Lung microvascular endothelial cell (primary cell): ENCODE data around the gene FOXP1. TPM values are rescaled to one million over a fixed set of nuclear protein-coding genes. Genes with fewer than 3 reads are reported as not detected.

ENCODE experiments used
- DNase-seq, 2 donors: peaks; one replicate each; pipeline versions ENCODE4 v3.0.0 to v3.0.0-alpha.2; 2010; ENCODE audit warnings: low read depth in 2 of 2
- total RNA-seq: library from RNA; depleted of rRNA; stranded (reverse); fragments of >200 nt; gene quantifications from 2 replicates; pipeline ENCODE4 v1.2.1, GENCODE V29; 2014

The FOXP1 gene
- total RNA-seq, 1 donor from 2014 or later = 75.2 TPM

- no peak for DNase-seq
Observed at GRCh38 chr3:71088742-71089141, 494.8 kb downstream of the FOXP1 start.

GRCh38 chr3:71088019-71088708 is 495.4 kb downstream of the FOXP1 start:
- no peak for DNase-seq

GRCh38 chr3:71087143-71088018 is 496.1 kb downstream of the FOXP1 start:
- peak in 1 of 2 donors; percentile 86 for DNase-seq

GRCh38 chr3:71086777-71087142 is 496.8 kb downstream of the FOXP1 start:
- DNase-seq = no peak

DNA sequence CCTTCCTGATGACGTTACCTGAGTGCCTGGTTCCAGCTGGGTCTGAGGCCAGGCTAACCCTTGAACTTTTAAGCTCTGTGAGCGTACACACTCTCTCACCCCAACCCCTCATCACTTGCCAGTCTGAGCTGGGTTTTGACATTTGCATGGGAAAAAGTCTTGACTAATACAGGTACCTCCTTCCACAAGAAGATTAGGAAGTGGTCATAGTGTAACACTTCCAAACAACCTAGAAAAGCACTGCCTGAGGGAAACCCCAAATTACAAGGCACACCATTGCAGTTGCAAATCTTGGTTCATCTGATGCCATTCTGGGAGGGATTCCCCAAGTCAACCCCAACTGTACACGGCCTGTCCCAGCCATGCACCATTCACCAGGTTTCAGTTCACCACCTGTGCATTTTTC is 499.8 kb downstream of the FOXP1 start:
- no peak for DNase-seq

DNA sequence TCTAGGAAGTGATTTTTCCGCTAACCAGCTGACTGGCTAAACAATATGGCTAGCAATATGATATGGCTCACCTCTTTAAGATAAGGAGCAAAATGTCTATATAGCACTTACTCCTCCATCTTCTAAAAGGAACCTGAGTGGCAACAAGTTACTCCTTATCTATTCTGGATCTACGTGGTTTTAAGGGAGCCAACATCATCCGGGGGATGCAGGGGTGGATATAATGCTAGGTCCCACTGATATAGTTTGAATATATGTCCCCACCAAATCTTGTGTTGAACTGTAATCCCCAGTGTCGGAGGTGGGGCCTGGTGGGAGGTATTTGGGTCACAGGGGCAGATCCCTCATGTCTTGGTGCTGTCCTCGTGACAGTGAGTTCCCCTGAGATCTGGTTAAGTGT is 500.7 kb downstream of the FOXP1 start:
- DNase-seq = no peak

GRCh38 chr3:71080517-71081083 is 502.9 kb downstream of the FOXP1 start:
- no peak for DNase-seq

DNA sequence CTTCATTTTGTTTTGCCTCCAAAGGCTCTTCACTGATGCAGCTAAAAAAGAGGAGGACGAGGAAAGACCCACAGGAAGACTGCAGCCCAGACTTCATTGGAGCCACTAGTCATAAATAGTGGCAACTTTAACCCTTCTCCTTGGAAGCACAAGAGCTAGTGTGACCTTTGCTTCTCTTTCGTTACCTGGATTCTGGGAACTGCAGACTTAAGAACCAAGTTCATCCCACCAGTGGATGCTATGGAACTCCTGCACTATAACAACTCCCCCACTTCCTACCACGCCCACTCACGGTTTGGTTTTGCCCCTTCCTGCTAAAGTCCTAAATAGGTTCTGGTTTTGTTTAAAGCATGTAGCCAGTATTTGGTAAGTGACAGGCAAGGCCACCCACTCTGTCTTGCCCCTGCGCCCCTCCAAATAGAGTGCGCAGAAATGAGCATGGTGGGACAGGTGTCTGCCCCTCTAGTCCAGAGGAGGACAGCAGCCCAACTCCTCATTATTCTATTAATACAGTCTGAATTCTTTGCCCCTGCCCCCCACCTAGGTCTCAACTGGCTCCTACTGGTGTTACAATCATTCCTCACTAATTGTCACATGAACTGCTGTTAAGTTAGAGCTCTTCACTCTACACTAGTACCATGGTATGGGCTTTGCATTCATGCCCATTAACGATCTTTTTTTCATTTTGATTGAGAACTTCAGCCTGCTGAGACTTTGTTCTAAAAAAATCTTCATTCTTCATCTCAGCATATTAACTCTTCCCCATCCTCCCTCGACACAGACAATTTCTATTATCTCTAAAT is 504.6 kb downstream of the FOXP1 start:
- DNase-seq = no peak

- no peak for DNase-seq
Observed at GRCh38 chr3:71078199-71078598, 505.3 kb downstream of the FOXP1 start.

GRCh38 chr3:71077070-71077469 is 506.5 kb downstream of the FOXP1 start:
- DNase-seq = no peak

GRCh38 chr3:71076361-71077002 is 507.0 kb downstream of the FOXP1 start:
- DNase-seq = no peak

- DNase-seq = no peak
Observed at GRCh38 chr3:71075494-71075893, 508.0 kb downstream of the FOXP1 start.

DNA sequence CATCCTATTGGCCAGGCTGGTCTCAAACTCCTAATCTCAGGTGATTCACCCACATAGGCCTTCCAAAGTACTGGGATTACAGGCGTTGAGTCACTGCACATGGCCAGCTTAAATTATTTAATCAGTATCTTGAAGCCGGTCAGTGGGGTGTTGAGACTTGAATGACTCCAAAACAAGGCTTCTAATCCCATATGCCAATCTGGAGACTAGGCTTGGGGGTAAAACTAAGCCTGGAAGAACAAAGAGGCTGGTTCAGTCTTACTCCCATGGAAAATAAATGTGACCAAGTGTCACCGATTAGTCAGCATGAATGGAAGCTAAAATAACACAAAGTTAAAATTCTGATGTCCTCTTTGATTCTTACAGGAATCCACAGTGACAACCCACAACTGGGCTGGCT is 509.1 kb downstream of the FOXP1 start:
- no peak for DNase-seq

DNA sequence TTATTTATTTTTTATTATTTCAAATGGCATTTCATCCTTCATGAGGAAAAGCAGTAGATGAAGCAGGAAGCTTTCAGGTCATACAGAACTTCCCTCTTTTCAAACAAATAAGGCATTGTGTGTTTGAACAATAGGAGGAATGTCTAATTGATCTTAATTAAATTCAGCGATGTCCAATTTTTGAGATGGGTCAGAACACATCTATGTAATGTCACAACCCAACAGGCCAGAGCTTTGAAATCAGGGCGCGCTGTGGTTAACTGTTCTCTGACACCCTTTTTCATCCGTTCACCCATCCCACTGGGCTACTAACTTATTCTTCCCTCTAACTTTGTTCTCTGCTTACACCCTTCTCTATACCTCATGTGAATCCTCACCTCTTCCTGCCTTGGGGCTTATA is 510.5 kb downstream of the FOXP1 start:
- peak in 1 of 2 donors; percentile 40 for DNase-seq

GRCh38 chr3:71072287-71072686 is 511.2 kb downstream of the FOXP1 start:
- no peak for DNase-seq

- DNase-seq = no peak
Observed at GRCh38 chr3:71070497-71071463, 512.7 kb downstream of the FOXP1 start.

DNA sequence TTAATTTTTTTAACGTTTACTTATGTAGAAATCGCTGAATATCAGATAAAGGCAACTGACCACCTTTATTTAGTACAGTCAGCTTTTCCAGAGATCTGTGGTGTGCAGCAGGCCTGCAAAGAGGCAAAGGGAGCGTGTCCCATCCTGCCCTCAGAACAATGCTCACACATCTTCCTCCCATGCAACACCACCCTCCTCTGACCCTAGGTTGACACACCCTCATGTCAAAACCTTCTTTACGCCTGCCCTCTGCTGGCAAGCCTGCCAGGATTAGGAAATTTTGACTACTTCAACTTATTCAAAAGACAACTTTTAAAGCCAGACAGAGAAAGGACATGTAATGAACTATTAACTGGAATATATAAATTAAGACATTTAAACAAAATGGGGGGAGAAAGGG is 513.7 kb downstream of the FOXP1 start:
- peak; percentile 81 to 82 for DNase-seq

DNA sequence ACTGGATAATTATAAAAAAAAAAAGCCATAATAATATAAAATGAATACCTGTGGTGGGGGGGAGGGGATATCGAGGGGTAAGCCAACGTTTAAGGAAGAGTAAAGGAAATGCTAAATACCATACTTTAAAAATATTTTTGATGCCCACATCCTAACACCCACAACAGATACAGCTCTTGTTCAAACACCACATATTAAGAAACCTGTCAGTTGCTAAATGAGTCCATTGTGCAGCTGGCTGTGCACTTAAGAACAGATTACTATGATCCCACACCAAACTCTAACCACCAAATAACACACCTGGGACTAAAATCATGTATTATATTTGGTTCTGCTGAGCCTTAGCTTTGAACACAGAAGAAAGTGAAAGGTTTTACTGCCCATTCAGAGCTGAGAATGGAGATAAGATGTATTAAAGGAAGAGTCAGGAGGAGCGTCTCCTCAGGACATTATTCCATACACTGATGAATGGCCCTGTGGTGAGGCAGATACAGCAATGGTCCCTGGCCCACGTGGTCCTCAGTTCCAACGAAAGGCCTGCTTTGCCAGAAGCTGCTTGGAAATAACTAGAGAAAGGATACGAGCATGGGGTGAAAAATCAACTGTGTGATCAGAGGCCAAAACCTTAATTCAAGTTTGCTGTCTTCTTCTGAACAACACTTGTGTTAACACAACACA is 515.4 kb downstream of the FOXP1 start:
- DNase-seq = no peak

DNA sequence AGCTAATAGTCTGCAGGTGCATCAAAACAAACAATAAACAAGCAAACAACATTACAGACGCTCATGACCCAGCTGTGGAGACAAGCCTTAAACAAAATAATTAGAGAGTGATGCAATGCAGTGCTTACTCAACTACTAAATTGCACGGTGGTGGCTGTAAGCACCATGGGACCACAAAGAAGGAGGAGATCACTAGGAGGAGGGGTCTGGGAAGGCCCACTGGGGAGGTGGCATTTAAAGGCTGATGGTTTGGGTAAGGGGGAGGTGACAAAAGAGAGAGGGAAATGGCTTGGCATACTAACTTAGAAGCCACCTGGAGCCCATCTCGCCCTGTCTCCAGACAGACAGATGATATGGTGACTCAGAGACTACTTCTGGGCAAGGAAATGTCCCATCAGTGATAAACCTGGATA is 516.7 kb downstream of the FOXP1 start:
- DNase-seq = peak; percentile 32 to 53
